Right lobe of liver (tissue), 4 donors: ENCODE results near the gene SAMD9.
"Not testable (repeated sequence)": the region's sequence is repeated elsewhere in the genome, so short reads cannot be mapped to it uniquely, and the experiment has no call there.

Experiments
- POLR2A ChIP-seq: fragments of 450-650 bp; IDR thresholded peaks from one replicate; pipeline ENCODE4 v1.6.1; 2017; ENCODE audit warnings: antibody characterized with exemption, mild to moderate bottlenecking
- TF ChIP-seq, protein P1 (sequence below), 4 donors: fragments of 200-600 bp in 3 of 4; fragments of 450-650 bp in 1 of 4; IDR thresholded peaks; one replicate each; pipeline versions ENCODE4 v1.5.1 to v1.8.0; 2016 to 2022; ENCODE audit warnings: antibody characterized with exemption in 4 of 4, mild to moderate bottlenecking in 2 of 4
- donor health status: DM: no; HTN: no; CAD: no.
- donor health status: DM: no; HTN: no; CAD: no.
- donor health status: DM: no; HTN: yes; CAD: no.

DNA sequence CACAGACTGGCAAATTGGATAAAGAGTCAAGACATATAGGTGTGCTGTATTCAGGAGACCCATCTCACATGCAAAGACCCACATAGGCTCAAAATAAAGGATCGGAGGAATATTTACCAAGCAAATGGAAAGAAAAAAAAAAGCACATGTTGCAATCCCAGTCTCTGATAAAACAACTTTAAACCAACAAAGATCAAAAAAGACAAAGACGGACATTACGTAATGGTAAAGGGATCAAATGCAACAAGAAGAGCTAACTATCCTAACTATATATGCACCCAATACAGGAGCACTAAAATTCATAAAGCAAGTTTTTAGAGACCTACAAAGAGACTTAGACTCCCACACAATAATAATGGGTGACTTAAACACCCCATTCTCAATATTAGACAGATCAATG is 5.8 kb upstream of the SAMD9 start:
- TF ChIP-seq, protein P1, sequence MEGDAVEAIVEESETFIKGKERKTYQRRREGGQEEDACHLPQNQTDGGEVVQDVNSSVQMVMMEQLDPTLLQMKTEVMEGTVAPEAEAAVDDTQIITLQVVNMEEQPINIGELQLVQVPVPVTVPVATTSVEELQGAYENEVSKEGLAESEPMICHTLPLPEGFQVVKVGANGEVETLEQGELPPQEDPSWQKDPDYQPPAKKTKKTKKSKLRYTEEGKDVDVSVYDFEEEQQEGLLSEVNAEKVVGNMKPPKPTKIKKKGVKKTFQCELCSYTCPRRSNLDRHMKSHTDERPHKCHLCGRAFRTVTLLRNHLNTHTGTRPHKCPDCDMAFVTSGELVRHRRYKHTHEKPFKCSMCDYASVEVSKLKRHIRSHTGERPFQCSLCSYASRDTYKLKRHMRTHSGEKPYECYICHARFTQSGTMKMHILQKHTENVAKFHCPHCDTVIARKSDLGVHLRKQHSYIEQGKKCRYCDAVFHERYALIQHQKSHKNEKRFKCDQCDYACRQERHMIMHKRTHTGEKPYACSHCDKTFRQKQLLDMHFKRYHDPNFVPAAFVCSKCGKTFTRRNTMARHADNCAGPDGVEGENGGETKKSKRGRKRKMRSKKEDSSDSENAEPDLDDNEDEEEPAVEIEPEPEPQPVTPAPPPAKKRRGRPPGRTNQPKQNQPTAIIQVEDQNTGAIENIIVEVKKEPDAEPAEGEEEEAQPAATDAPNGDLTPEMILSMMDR (IDR thresholded peaks at IDR 0.05), result not testable (repeated sequence)
- not testable (repeated sequence) for TF ChIP-seq POLR2A
